ENCODE results near the gene ARMH3.

Gene ARMH3

GRCh38 chr10:101797403-101798059, 258.4 kb downstream of the ARMH3 start:
- DNase-seq (ENCODE audit: low read depth in 2 of 2), result no peak

All from stimulated activated CD8-positive, alpha-beta memory T cell treated with anti-CD3 and anti-CD28 coated beads, Interleukin-7, amount 100 ng/mL, for 1 hour (primary cell).